ENCODE data around the gene CXCL8.

DNA sequence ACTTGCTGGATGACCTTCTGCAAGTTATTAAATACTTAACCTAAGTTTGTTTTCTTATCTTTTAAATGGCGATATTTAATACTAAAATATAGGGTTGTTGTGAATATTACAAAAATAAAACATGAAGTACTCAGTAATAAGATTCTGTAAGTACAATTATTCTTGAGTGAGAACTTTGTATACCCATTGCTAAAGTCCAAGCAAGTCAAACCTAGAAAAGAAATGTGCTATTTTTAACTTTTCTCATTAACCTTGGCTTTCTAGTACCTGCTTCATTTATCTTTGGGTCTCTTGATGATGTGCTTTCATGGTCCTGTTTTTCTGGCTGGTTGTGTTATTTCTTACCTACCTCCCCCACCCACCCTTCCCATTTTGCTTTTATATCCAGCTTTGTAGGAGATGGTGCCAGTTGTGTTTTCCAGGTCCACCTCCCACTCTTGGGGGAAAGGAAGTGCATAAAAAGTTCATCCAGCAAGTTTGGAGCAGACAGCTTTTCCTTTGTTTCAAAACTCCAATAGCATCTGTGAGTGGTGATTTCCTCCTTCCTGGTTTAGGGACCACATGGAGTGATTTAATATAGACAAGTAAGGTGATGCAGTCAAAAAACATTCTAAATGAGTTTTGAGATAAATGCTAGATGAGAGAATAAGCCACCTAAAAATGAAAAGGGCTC lies 7.5 kb upstream of the CXCL8 start:
- no peak for TF ChIP-seq EGR1 (IDR thresholded peaks at IDR 0.05; ENCODE audit: low read depth in 2 of 2)
- TF ChIP-seq, protein P1, sequence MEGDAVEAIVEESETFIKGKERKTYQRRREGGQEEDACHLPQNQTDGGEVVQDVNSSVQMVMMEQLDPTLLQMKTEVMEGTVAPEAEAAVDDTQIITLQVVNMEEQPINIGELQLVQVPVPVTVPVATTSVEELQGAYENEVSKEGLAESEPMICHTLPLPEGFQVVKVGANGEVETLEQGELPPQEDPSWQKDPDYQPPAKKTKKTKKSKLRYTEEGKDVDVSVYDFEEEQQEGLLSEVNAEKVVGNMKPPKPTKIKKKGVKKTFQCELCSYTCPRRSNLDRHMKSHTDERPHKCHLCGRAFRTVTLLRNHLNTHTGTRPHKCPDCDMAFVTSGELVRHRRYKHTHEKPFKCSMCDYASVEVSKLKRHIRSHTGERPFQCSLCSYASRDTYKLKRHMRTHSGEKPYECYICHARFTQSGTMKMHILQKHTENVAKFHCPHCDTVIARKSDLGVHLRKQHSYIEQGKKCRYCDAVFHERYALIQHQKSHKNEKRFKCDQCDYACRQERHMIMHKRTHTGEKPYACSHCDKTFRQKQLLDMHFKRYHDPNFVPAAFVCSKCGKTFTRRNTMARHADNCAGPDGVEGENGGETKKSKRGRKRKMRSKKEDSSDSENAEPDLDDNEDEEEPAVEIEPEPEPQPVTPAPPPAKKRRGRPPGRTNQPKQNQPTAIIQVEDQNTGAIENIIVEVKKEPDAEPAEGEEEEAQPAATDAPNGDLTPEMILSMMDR (IDR thresholded peaks at IDR 0.05; ENCODE audit: low read depth, low read length, missing input control), result no peak
- no peak for TF ChIP-seq TAF1 (conservative IDR thresholded peaks at IDR 0.05)
- no peak for TF ChIP-seq GABPA (IDR thresholded peaks at IDR 0.05 in 1 of 2, conservative IDR thresholded peaks at IDR 0.05 in 1 of 2)
- no peak for TF ChIP-seq RAD21 (IDR thresholded peaks at IDR 0.05)
- TF ChIP-seq, protein P2, sequence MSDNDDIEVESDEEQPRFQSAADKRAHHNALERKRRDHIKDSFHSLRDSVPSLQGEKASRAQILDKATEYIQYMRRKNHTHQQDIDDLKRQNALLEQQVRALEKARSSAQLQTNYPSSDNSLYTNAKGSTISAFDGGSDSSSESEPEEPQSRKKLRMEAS (IDR thresholded peaks at IDR 0.05), result no peak
- TF ChIP-seq, protein P3, sequence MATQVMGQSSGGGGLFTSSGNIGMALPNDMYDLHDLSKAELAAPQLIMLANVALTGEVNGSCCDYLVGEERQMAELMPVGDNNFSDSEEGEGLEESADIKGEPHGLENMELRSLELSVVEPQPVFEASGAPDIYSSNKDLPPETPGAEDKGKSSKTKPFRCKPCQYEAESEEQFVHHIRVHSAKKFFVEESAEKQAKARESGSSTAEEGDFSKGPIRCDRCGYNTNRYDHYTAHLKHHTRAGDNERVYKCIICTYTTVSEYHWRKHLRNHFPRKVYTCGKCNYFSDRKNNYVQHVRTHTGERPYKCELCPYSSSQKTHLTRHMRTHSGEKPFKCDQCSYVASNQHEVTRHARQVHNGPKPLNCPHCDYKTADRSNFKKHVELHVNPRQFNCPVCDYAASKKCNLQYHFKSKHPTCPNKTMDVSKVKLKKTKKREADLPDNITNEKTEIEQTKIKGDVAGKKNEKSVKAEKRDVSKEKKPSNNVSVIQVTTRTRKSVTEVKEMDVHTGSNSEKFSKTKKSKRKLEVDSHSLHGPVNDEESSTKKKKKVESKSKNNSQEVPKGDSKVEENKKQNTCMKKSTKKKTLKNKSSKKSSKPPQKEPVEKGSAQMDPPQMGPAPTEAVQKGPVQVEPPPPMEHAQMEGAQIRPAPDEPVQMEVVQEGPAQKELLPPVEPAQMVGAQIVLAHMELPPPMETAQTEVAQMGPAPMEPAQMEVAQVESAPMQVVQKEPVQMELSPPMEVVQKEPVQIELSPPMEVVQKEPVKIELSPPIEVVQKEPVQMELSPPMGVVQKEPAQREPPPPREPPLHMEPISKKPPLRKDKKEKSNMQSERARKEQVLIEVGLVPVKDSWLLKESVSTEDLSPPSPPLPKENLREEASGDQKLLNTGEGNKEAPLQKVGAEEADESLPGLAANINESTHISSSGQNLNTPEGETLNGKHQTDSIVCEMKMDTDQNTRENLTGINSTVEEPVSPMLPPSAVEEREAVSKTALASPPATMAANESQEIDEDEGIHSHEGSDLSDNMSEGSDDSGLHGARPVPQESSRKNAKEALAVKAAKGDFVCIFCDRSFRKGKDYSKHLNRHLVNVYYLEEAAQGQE (IDR thresholded peaks at IDR 0.05), result no peak

All from liver (tissue), 3 donors.